HG03460 (cell line): Measurements from ENCODE around the gene ANKRD17.

Experiments used
- ATAC-seq: cut with Tn5 transposase; IDR thresholded peaks from one replicate; pipeline ENCODE4 v1.9.1; 2021; ENCODE audit not compliant: unreplicated experiment

ANKRD17 gene

GRCh38 chr4:73055241-73055897 lies 203.2 kb downstream of the ANKRD17 start:
- ATAC-seq, result no peak

GRCh38 chr4:73053974-73054480 lies 204.6 kb downstream of the ANKRD17 start:
- no peak for ATAC-seq

- no peak for ATAC-seq
Observed at GRCh38 chr4:73053076-73053475, 205.5 kb downstream of the ANKRD17 start.

GRCh38 chr4:73051625-73052024 lies 207.0 kb downstream of the ANKRD17 start:
- ATAC-seq, result no peak

GRCh38 chr4:73045879-73046278 lies 212.7 kb downstream of the ANKRD17 start:
- ATAC-seq, result no peak

- ATAC-seq, result no peak
Observed at GRCh38 chr4:73037057-73037456, 221.5 kb downstream of the ANKRD17 start.

- no peak for ATAC-seq
Observed at GRCh38 chr4:73036123-73036522, 222.5 kb downstream of the ANKRD17 start.

- no peak for ATAC-seq
Observed at GRCh38 chr4:73034896-73035295, 223.7 kb downstream of the ANKRD17 start.

GRCh38 chr4:73028621-73029020 lies 230.0 kb downstream of the ANKRD17 start:
- ATAC-seq, result no peak
